ENCODE data around the gene HDAC4.

GRCh38 chr2:239146011-239146641 lies 254.7 kb downstream of the HDAC4 start:
- TF ChIP-seq CTCF (IDR thresholded peaks at IDR 0.05) (no peak), EZH2 (IDR thresholded peaks at IDR 0.05; ENCODE audit: borderline replicate concordance, insufficient read depth, low read depth, low read length, poor library complexity, severe bottlenecking) (no peak)
